PC-3 (cell line): Measurements from ENCODE around the gene FHL2. TPM values are rescaled to one million over a fixed set of nuclear protein-coding genes. Genes with fewer than 3 reads are reported as not detected.

ENCODE experiments used
- ATAC-seq: fragments of 200-7000 bp; cut with Tn5 transposase; 2 replicates; pipeline ENCODE4 v1.9.1; 2020; ENCODE audit warnings: mild to moderate bottlenecking, moderate library complexity
- BruUV-seq: library from RNA; stranded (reverse); fragments of 400-500 nt; replicated peaks from 2 replicates; lab custom pipeline; 2021; lab: Mats Ljungman, UMichigan
- CTCF ChIA-PET: fragments of 300-600 bp; sonication (Branson Sonifier 250); formaldehyde crosslinking; loops from one replicate; lab custom pipeline; 2022; ENCODE audit warnings: antibody characterized with exemption; lab: Charles Lee
- POLR2A ChIA-PET: fragments of 300-600 bp; sonication (Branson Sonifier 250); formaldehyde crosslinking; loops from one replicate; lab custom pipeline; 2022; ENCODE audit warnings: antibody characterized with exemption; ENCODE audit not compliant: unreplicated experiment; lab: Charles Lee
- DNase-seq: peaks from one replicate; pipeline ENCODE4 v3.0.0-alpha.2; 2015
- H2AFZ ChIP-seq: fragments of 300-600 bp; sonication (generic); 2 replicates; pipeline ENCODE4 v1.6.0; 2016; ENCODE audit warnings: antibody characterized with exemption, low read length
- H3F3A ChIP-seq: fragments of 300-600 bp; sonication (generic); one replicate; pipeline ENCODE4 v1.6.0; 2017; ENCODE audit warnings: antibody characterized with exemption, low read length, control low read depth, mild to moderate bottlenecking; ENCODE audit not compliant: unreplicated experiment
- H3K27ac ChIP-seq: fragments of 300-600 bp; sonication (generic); 2 replicates; pipeline ENCODE4 v1.5.1; 2016; ENCODE audit warnings: mild to moderate bottlenecking, low read length
- H3K27me3 ChIP-seq: fragments of 300-600 bp; sonication (generic); 2 replicates; pipeline ENCODE4 v1.6.1; 2016; ENCODE audit warnings: low read length, mixed read lengths
- H3K36me3 ChIP-seq: fragments of 300-600 bp; sonication (generic); 2 replicates; pipeline ENCODE4 v1.6.1; 2016; ENCODE audit warnings: low read depth, mixed run types, low read length, mixed read lengths
- H3K4me1 ChIP-seq: fragments of 300-600 bp; sonication (generic); 2 replicates; pipeline ENCODE4 v1.5.1; 2016; ENCODE audit warnings: low read length; ENCODE audit not compliant: insufficient read depth
- H3K4me2 ChIP-seq: fragments of 300-600 bp; sonication (generic); 2 replicates; pipeline ENCODE4 v1.6.0; 2016; ENCODE audit warnings: low read length
- H3K4me3 ChIP-seq: fragments of 300-600 bp; sonication (generic); 2 replicates; pipeline ENCODE4 v1.5.1; 2016; ENCODE audit warnings: mild to moderate bottlenecking, low read length, mixed read lengths
- H3K79me2 ChIP-seq: fragments of 300-600 bp; sonication (generic); 2 replicates; pipeline ENCODE4 v1.6.1; 2017; ENCODE audit warnings: low read length, mixed read lengths
- H3K9ac ChIP-seq: fragments of 300-600 bp; sonication (generic); 2 replicates; pipeline ENCODE4 v1.6.0; 2016; ENCODE audit warnings: mild to moderate bottlenecking, low read length
- H3K9me2 ChIP-seq: fragments of 300-600 bp; sonication (generic); replicated peaks from 2 replicates; pipeline ENCODE4 v1.6.1; 2016; ENCODE audit warnings: mixed run types, low read length, mixed read lengths
- H3K9me3 ChIP-seq: fragments of 300-600 bp; sonication (generic); 2 replicates; pipeline ENCODE4 v1.6.1; 2016; ENCODE audit warnings: low read length, mixed read lengths
- H4K20me1 ChIP-seq: fragments of 300-600 bp; sonication (generic); 2 replicates; pipeline ENCODE4 v1.6.1; 2016; ENCODE audit warnings: low read length, mixed read lengths
- EZH2 ChIP-seq: fragments of 300-600 bp; sonication (generic); IDR thresholded peaks from one replicate; pipeline ENCODE4 v1.6.1; 2017; ENCODE audit warnings: antibody characterized with exemption, mild to moderate bottlenecking, low read length; ENCODE audit not compliant: unreplicated experiment
- EZH2phosphoT487 ChIP-seq: fragments of 300-600 bp; sonication (generic); IDR thresholded peaks from 2 replicates; pipeline ENCODE4 v1.6.1; 2018; ENCODE audit warnings: mild to moderate bottlenecking, antibody characterized with exemption, low read length, borderline replicate concordance
- intact Hi-C: fragments of 100-400 bp; cut with micrococcal nuclease; formaldehyde crosslinking; loops from 2 replicates; pipeline ENCODE4 v1.9.0; 2023
- total RNA-seq: library from RNA; depleted of rRNA; stranded (reverse); fragments of >200 nt; gene quantifications from 2 replicates; pipeline ENCODE4 v1.2.3, GENCODE V29; 2014
- TF ChIP-seq, protein P1 (sequence below): fragments of 300-600 bp; sonication (generic); conservative IDR thresholded peaks from 2 replicates; pipeline ENCODE4 v1.5.1; 2017; ENCODE audit warnings: antibody characterized with exemption, low read depth, mild to moderate bottlenecking, low read length

Gene FHL2
- total RNA-seq, 1 experiment from 2014 or later = 118 TPM

GRCh38 chr2:105317937-105318336 is 80.9 kb downstream of the FHL2 start:
- POLR2A ChIA-PET = no interaction called here
- H3K27ac ChIP-seq = no peak overlapping the region
- ATAC-seq = no peak

GRCh38 chr2:105315314-105315713 is 83.5 kb downstream of the FHL2 start:
- Histone ChIP-seq H2AFZ (no peak overlapping the region), H3K9me3 (no peaks in the 10 kb centered on the region), H3K27ac (no peak overlapping the region), H3K4me3 (no peak overlapping the region), H3K79me2 (peaks cover 76% of the 10 kb centered on the region), H4K20me1 (no peaks in the 10 kb centered on the region), H3K36me3 (no peaks in the 10 kb centered on the region), H3F3A (no peaks in the 10 kb centered on the region), H3K4me1 (peaks cover 7% of the 10 kb centered on the region), H3K9ac (no peak overlapping the region), H3K9me2 (no peaks in the 10 kb centered on the region), H3K27me3 (no peaks in the 10 kb centered on the region), H3K4me2 (no peak overlapping the region)
- no TSS peak for BruUV-seq
- CTCF ChIA-PET = no interaction called here
- TF ChIP-seq EZH2phosphoT487 (no peak), EZH2 (no peak)
- TF ChIP-seq, protein P1, sequence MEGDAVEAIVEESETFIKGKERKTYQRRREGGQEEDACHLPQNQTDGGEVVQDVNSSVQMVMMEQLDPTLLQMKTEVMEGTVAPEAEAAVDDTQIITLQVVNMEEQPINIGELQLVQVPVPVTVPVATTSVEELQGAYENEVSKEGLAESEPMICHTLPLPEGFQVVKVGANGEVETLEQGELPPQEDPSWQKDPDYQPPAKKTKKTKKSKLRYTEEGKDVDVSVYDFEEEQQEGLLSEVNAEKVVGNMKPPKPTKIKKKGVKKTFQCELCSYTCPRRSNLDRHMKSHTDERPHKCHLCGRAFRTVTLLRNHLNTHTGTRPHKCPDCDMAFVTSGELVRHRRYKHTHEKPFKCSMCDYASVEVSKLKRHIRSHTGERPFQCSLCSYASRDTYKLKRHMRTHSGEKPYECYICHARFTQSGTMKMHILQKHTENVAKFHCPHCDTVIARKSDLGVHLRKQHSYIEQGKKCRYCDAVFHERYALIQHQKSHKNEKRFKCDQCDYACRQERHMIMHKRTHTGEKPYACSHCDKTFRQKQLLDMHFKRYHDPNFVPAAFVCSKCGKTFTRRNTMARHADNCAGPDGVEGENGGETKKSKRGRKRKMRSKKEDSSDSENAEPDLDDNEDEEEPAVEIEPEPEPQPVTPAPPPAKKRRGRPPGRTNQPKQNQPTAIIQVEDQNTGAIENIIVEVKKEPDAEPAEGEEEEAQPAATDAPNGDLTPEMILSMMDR = no peak
- POLR2A ChIA-PET = no interaction called here
- ATAC-seq (no peak), DNase-seq (no peak)
- intact Hi-C loops = no loop called here

More at GRCh38 chr2:105317937-105318336, 80.9 kb downstream of the FHL2 start:
- Histone ChIP-seq H4K20me1 (no peaks in the 10 kb centered on the region), H3K4me1 (peaks cover 15% of the 10 kb centered on the region), H3K4me2 (no peak overlapping the region), H2AFZ (no peak overlapping the region), H3F3A (no peaks in the 10 kb centered on the region), H3K36me3 (no peaks in the 10 kb centered on the region), H3K9me3 (no peaks in the 10 kb centered on the region), H3K27me3 (no peaks in the 10 kb centered on the region), H3K79me2 (peaks cover 76% of the 10 kb centered on the region), H3K9ac (no peak overlapping the region), H3K4me3 (no peak overlapping the region), H3K9me2 (no peaks in the 10 kb centered on the region)
- DNase-seq = no peak
- CTCF ChIA-PET = interaction anchor here (0.7 kb wide), 1 partner anchor 1028 kb away, joined by 3 read pairs; no protein-coding TSS in a partner anchor
- TF ChIP-seq, protein P1 = no peak
- TF ChIP-seq EZH2phosphoT487 (no peak), EZH2 (no peak)
- intact Hi-C loops = no loop called here
- no TSS peak for BruUV-seq

DNA sequence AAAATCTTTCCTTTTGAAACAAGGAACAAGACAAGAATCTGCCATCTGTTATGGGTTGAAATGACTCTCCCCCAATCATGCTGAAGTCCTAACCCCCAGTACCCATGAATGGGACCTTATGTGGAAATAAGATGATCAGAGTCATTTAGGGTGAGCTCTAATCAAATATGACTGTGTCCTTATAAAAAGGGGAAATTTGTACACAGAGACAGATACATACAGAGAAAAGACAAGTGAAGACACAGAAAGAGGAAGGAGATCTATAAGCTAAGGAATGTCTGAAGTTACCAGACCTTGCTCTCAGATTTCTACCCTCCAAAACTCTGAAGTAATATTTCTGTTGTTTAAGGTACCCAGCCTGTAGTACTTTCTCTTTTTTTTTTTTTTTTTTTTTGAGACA is 85.0 kb downstream of the FHL2 start:
- Histone ChIP-seq H3K4me1 (peaks cover 4% of the 10 kb centered on the region; the same call in 1 of the 2 replicates), H3F3A (no peaks in the 10 kb centered on the region), H3K9me3 (no peaks in the 10 kb centered on the region), H2AFZ (no peak overlapping the region), H3K4me2 (no peak overlapping the region), H3K4me3 (no peak overlapping the region), H3K9ac (no peak overlapping the region), H3K9me2 (no peaks in the 10 kb centered on the region), H3K27ac (no peak overlapping the region), H3K36me3 (no peaks in the 10 kb centered on the region), H3K27me3 (no peaks in the 10 kb centered on the region), H3K79me2 (peaks cover 82% of the 10 kb centered on the region), H4K20me1 (no peaks in the 10 kb centered on the region; the same call in 1 of the 2 replicates)
- intact Hi-C loops = no loop called here
- BruUV-seq = no TSS peak
- CTCF ChIA-PET = no interaction called here
- ATAC-seq = no peak
- POLR2A ChIA-PET = no interaction called here
- no peak for DNase-seq
- TF ChIP-seq, protein P1 = no peak
- TF ChIP-seq EZH2 = no peak
- TF ChIP-seq EZH2phosphoT487 = no peak
